HuH-7 (cell line): Measurements from ENCODE around the gene AGAP5.
"Not testable (repeated sequence)": the region's sequence is repeated elsewhere in the genome, so short reads cannot be mapped to it uniquely, and the experiment has no call there.

Source experiments
- DNase-seq: peaks from one replicate; pipeline ENCODE4 v3.0.0; 2011; ENCODE audit warnings: low spot score

The AGAP5 gene

GRCh38 chr10:73714483-73714882 is 16.6 kb upstream of the AGAP5 start:
- DNase-seq: not testable (repeated sequence)

GRCh38 chr10:73713912-73714311 is 16.0 kb upstream of the AGAP5 start:
- DNase-seq: not testable (repeated sequence)

- DNase-seq: not testable (repeated sequence)
These were observed 13.8 kb upstream of the AGAP5 start for GRCh38 chr10:73711683-73712082.

- not testable (repeated sequence) for DNase-seq
These were observed 10.2 kb upstream of the AGAP5 start for GRCh38 chr10:73708122-73708521.

- DNase-seq: not testable (repeated sequence)
These were observed 9.7 kb upstream of the AGAP5 start for GRCh38 chr10:73707628-73708027.

GRCh38 chr10:73706488-73706887 is 8.6 kb upstream of the AGAP5 start:
- not testable (repeated sequence) for DNase-seq

GRCh38 chr10:73705506-73706072 is 7.7 kb upstream of the AGAP5 start:
- DNase-seq: not testable (repeated sequence)

- not testable (repeated sequence) for DNase-seq
These were observed 6.0 kb upstream of the AGAP5 start for GRCh38 chr10:73703924-73704323.

- not testable (repeated sequence) for DNase-seq
These were observed 910 bp upstream of the AGAP5 start for GRCh38 chr10:73698819-73699218.

- not testable (repeated sequence) for DNase-seq
These were observed 2.6 kb downstream of the AGAP5 start for GRCh38 chr10:73695302-73695701.

GRCh38 chr10:73690755-73691154 is 7.2 kb downstream of the AGAP5 start:
- DNase-seq: not testable (repeated sequence)

- not testable (repeated sequence) for DNase-seq
These were observed 8.3 kb downstream of the AGAP5 start for GRCh38 chr10:73689596-73689995.

- DNase-seq: not testable (repeated sequence)
These were observed 10.3 kb downstream of the AGAP5 start for GRCh38 chr10:73687641-73688040.

- DNase-seq: not testable (repeated sequence)
These were observed 23.4 kb downstream of the AGAP5 start for GRCh38 chr10:73674546-73674945.

- DNase-seq: not testable (repeated sequence)
These were observed 29.5 kb downstream of the AGAP5 start for GRCh38 chr10:73668378-73668777.

- DNase-seq: not testable (repeated sequence)
These were observed 31.6 kb downstream of the AGAP5 start for GRCh38 chr10:73666153-73666809.

GRCh38 chr10:73665581-73665980 is 32.3 kb downstream of the AGAP5 start:
- DNase-seq: not testable (repeated sequence)

GRCh38 chr10:73664156-73665040 is 33.5 kb downstream of the AGAP5 start:
- not testable (repeated sequence) for DNase-seq

GRCh38 chr10:73663621-73664020 is 34.3 kb downstream of the AGAP5 start:
- DNase-seq: not testable (repeated sequence)

- DNase-seq: not testable (repeated sequence)
These were observed 35.2 kb downstream of the AGAP5 start for GRCh38 chr10:73662705-73663104.

GRCh38 chr10:73655990-73656298 is 42.0 kb downstream of the AGAP5 start, which contains the start of gene SYNPO2L:
TSS of gene SYNPO2L (minus strand) at chr10:73656029. CDS start at chr10:73655922, 107 bp downstream.
- DNase-seq: no peak

- DNase-seq: no peak
These were observed 42.5 kb downstream of the AGAP5 start for GRCh38 chr10:73655257-73655989.
